Stimulated activated CD4-positive, alpha-beta T cell treated with anti-CD3 and anti-CD28 coated beads, Interleukin-15, amount 100 ng/mL, for 1 hour (primary cell): ENCODE results near the gene S100A7.
"Not testable (repeated sequence)": the region's sequence is repeated elsewhere in the genome, so short reads cannot be mapped to it uniquely, and the experiment has no call there.

Experiments used
- DNase-seq, 2 donors: peaks; one replicate each; pipeline ENCODE4 v3.0.0-alpha.2; 2020; ENCODE audit warnings: low read depth in 1 of 2, low spot score in 1 of 2

The S100A7 gene

DNA sequence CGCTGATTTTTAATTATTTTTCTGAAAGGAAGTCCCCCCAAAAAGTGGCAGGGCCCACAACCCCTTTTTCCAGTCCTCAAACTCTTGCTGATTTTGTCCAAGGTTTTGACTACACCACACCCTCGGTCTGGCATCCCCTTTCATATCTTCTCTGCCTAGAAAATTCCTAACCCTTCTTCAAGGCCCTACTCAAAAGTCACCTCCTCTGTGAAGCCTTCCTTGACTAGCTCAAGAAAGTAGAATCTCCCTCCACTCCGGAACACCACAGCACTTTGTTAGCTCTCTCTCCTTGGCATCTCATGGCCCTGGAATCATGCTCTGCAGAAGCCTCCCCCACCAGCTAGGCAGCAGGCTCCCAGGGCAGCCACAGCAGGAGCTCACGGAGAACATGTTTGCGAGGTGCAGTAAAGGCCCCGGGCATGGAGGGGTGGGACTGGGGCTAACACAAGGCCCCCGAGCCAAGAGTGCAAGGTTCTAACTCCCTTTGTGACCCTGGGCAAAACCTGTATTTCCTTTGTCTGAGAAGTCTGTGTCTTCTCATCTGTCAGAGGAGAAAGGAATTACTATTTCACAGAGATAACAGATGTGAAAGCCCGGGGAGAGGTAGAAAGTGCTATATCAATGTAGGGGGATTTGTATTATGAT lies 17.7 kb upstream of the S100A7 start:
- no peak for DNase-seq

DNA sequence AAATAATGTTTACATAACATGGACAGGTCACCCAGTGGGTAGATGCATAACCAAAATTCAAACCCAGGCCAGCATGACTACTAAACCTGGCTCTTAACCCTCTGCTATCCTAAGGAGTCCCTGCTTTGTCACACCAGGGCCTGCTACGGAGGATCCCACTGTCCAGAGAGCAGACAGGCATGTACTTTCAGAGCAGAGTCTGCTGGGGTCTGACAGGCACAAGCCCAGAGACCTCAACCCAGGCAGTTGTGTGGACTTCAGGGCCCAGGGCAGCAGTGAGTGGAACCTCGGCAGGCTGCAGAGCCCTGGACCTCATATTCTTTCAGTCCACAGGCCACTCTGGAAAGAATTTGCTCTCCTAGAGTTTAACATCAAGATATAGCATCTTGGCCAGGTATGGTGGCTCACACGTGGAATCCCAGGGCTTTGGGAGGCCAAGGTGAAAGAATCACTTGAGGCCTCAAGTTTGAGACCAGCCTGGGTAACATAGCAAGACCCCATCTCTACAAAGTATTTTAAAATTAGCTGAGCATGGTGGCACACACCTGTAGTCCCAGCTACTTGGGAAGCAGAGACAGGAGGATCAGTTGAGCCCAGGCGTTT lies 16.1 kb upstream of the S100A7 start:
- DNase-seq: no peak

DNA sequence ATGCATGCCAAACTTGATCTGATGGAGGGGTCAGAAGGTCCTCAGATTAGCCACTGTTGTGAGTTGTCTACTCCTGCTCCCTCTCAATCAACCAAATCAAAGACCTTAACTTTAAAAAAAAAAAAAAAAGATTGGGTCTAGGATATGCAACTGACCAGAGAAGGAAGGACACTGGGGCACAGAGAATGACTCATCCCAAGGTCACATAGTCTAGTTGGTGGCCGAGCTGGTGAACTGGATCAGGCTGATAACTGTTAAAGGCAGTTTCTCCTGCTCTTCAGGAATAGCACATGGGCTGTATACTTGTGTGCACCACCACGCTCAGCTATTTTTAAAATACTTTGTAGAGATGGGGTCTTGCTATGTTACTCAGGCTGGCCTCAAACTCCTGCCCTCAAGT lies 14.8 kb upstream of the S100A7 start:
- no peak for DNase-seq

DNA sequence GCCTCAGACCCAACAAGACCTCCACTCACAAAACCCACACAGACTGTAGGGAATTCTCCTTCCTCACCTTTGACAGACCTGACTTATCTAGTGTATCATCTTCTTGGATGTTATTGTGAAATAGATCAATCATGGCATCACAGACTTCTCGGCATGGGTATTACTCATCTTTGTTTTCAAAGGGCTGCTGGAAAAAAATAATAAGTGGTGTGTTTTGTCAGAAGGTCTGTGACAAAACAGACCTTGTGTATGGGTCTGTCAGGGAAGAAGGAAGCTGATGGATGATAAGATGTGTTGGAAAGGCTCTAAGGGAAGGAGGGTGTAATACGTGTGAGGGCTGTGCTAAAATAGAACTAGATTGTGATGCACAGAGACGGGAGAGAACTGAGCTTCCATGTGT lies 13.9 kb upstream of the S100A7 start:
- DNase-seq: no peak

DNA sequence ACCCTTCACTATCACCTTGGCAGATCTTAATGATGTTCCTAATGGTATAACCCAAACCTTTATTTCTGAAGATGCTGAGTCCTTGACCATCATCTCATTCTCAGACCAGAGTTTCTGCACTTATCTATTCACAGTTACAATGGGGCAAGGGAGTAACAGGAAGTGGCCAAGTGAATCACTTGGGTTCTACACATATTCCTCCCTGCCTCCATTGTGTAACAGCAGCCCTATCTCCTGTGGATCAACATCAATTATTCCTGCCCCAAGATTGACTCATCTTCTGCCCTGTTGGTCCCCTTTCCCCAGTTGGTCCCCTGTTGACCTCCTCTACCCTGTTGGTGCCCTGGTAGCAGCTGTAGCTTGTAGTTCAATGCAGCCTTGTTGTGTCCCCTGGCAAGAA lies 10.3 kb upstream of the S100A7 start:
- DNase-seq: no peak

DNA sequence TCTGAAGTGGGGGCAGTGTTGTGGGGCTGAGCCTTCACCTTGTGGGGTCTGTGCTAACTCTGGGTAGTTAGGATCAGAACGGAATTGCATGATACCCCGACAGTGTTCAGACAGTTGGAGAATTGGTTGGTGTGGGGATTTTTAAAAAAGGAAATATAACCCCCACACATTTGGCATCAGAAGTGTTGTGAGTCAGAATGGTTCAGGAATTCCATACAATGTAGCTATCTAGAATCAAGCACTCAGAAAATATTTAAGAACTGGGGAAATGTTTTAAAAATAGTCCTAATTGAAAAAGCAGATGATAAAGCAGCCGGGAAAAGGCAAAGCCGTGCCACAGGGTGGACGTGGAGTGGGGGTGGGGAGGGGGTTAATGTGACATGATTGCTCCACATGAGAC lies 6.5 kb upstream of the S100A7 start:
- DNase-seq: no peak

DNA sequence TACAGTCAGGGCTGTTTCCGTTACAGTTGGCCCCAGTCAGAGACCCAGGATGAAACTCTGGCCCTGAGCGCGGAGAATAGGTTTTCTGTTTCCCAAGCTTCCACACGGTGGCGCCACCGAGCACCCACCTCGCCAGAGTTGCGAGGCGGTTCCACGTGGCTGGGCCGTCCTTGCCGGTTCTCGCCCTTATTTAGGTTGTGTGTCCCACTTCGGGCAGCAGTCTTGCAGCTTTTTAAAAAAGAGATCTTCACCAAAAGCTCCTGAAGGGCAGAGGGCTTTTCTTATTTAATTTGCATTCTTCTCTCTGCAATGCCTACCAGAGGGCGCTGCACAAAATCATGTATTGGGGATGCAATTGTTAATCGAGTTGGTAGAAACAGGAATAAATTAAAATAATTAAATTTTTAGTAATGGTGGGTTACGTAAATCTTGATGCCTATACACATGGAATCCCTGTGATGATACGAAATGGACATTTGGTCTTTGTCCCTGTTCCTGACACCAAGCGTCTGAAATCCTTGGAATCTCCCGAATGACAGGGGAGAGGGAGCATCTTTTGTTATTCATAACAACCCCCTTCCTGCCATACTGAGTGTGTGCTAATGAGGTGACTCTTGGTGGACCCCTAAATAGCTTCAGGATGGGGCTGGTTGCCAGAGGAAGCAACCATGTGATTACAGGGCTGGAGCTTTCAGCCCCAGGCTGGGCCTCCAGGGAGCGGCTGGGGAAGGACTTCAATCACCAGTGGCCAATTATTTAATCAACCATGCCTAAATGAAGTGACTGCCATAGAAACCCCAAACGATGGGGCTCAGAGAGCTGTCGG lies 5.6 kb upstream of the S100A7 start:
- peak; percentile 19 to 61 for DNase-seq

DNA sequence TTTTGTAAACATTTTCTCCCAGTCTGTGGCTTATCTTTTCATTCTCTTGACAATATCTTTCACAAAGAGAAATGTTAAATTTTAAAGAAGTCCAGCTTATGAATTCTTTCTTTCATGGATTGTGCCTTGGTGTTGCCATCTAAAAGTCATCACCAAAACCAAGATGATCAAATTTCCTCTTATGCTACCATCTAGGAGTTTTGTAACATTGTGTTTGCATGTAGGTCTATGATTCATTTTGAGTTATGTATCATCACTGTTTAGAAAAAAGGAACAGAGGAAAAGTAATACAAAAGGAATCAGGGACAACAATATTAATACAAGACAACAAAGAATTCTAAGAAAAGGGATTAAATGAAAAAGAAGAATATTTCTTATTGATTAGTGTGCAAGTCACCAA lies 2.3 kb upstream of the S100A7 start:
- DNase-seq: not testable (repeated sequence)

DNA sequence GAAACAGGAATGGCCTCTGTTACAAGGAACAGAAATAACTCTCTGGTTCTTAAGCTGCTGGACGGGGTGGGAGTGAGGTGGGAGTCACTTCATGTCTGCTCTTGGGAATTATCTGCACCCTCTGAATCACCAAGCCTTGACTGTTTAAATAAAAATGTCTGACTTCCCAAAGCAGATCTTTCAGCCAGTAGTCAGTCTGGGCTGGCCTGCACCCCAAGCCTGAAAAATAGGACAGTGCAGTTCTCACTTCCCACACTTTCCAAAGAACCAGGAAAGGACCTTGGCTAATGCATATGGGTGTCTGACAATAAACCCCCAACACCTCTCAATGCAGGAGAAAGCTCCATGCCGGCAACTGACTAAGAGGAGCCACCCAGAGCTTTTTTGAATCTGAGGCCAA lies 796 bp downstream of the S100A7 start:
- DNase-seq: no peak

DNA sequence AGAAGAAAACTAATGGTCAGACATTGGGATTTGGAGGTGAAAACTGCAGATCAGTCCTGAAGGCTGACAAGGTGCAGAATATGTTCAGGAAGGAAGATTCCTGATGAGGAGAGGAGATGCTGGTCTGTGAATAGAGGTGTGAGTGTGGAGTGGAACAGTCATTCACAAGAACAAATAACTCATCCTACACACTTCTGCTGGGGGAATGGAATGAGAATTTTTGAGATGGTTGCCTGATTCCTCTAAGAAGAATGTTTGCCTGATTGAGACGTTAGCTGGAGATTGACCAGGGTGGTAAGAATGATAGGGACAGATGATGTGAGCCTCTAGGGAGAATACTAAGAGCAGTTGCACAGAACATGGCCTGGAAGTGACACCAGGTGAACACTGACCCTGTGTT lies 4.1 kb downstream of the S100A7 start:
- DNase-seq: no peak

DNA sequence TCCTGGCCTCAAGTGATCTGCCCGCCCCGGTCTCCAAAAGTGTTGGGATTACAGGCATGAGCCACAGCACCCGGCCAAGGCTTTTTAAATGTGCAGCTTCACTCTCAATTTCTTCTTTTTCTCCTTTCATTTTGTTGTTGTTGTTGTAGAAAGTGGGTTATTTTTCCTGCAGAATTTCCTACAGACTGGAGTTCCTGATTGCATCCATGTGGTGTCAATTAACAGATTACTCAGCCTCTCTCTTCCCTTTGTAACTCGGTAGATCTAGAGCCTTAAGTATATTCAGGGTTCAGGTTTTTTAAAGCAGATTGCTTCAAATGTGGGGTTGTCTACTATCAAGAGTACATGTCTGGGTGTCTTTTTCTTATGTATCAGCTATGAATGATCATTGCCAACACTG lies 11.6 kb downstream of the S100A7 start:
- DNase-seq: not testable (repeated sequence)

DNA sequence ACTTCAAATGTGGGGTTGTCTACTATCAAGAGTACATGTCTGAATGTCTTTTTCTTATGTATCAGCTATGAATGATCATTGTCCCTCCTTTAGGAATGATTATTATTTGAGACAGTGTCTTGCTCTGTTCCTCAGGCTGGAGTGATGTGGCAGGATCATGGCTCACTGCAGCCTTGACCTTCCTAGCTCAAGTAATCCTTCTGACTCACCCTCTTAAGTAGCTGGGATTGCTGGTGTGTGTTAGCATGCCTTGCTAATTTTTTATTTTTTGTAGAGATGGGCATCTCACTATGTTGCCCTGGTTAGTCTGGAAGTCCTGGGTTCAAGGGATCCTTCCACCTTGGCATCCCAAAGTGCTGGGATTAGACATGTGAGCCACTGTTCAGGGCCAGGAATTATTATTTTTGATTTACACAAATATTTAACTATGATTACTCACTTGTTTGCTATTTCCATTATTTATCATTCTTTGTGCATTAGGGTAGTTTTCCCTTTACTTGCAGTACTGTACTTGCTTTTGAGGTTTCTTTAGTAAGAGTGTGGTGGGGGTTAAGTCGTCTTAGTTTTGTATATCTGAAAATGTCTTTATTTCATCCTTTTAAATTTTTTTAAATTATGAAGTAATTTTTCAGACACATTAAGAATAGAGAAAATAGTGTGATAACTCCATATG lies 12.8 kb downstream of the S100A7 start:
- DNase-seq: no peak

DNA sequence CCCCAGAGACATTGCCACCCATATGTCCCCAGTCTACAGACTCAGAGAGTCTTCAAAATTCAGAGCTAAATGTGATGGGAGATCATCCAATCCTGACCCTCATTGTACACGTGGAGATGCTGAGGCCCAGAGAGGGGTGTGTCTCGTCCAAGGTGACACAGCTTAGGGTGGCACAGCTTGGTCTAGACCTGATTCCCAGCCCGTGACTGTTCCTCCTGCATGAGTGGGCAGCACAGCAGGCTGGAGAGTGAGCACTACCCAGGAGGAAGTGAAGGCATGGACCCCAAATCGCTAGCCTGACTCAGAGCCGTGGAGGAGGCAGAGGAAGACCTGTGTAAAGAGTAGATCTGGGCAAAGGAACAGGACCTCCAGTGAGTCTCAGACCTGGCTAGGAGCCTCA lies 16.4 kb downstream of the S100A7 start:
- DNase-seq: no peak

DNA sequence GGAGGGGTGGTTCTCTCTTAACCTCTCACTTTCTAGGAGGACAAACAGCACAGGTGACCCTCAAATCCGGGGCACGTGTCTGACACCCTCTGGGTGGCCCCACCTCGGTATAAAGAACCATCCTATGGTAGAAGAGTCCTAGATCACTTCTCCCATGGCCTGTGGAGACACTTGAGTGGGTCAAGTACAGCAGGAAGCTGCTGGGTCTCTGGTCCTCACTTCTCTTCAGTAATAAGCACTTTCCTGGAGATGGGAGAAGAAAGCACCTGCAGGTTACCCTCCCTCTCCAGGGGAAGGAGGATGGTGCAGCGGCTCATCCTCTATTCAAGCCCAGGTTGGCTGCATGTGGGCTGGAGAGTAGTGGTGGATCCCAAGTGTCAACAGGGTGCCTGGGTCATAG lies 17.0 kb downstream of the S100A7 start:
- no peak for DNase-seq

DNA sequence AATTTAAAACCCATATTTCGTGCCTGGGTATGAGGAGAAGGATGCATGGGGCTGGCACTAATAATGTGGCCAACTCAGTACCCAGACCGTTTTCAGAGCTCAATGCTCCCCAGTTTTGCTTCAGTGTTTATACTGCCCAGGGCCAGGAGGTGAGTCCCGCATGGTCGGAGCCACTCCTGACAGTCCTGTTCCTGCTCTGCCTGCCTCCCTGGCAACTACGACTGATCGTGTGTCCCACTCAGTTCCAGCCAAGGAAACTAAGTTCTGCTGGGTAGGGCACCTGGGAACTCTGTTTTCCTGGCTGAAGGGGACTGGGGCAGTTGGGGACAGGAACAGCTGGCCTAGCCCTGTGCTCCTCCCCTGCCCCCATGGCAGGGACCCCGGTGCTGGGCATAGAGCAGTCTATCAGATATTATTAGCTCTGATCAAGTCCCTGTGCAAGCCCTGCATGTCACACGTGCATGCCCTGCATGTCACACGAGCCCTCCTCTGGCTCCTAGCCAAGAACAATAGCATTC lies 19.2 kb downstream of the S100A7 start:
- DNase-seq: no peak

DNA sequence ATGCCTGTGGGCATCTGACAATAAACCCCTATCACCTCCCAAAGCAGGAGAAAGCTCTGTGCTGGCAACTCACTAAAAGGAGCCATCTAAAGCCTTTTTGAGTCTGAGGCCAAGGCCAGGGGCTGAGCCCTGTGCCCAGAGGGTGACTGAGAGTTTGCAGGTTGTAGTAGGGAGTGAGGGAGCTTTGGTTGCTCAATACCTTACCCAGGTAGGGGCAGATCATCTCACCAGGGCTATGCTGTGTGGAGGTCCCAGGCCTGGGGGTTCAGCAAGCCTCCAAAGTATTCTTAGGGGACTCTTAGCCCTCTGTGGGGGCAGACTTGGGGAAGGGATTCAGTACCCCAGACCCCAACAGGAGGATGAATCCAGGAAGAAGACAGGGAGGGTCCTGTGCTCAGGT lies 21.2 kb downstream of the S100A7 start:
- no peak for DNase-seq

DNA sequence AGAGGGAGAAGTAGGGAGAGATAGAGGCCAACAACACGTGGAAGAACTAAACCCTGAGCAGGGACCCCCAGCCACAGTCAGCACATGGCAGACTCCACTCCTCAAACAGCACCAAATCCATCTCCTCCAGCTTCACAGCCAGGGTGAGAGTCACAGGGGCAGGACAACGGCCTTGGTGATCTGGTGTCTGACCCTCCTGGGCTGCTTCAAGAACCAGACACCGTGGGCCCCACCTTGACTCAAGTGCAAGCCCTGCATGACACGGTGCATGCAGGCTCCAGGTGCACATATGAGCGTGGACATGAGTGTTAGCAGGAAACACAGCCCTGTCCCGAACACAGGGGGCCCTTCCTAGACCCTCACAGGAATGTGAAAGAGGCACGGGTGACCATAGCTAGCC lies 21.9 kb downstream of the S100A7 start:
- no peak for DNase-seq

DNA sequence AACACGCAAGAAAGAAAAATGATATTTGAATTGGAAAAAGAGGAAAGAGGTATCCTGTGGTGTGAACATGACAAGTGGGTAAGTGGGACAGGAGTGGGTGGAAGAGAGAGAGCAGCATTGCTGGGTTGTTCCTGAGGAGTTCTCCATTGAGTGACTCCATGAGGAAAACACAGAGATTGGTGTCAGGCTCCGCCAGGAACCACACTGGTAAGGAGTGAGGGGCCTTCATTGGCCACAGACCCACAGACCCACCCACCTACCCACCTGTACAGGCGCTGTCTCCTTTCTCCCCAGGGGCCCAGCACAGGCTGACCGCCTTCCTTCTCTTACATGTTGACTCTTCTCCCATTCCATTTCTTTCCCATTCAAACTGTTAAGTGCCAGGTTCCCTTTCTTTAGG lies 23.2 kb downstream of the S100A7 start:
- no peak for DNase-seq

DNA sequence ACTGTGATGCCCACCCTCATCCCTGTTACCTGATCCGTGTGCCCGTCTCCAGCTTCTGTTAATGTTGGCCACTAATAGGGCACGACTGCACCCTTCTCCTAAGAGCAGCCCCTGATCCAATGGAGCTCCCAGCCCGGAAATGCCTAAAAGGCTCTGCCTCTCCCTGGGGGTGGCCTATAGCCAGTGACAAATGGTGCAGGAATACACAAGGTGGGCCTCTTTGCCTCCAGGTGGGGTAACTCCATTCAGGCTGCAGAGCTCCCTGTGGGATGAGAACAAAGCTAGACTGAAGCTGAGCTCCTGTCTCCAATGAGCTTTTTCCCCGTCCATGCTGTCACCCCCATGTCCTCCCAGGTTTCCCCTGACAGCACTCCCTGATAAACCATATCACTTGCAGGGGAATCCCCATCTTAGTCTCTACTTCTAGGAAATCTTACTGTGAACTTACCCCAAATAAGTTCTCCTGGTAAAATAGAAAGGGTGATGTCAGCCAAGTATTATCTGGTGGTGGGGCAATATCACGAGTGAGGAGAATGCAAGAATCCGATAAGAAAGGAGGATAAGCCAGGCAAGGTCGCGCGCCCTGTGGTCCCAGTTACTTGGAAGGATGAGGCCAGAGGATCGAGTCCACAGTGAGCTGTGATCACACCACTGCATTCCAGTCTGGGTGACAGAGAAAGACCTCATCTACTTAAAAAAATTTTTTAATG lies 25.6 kb downstream of the S100A7 start:
- no peak for DNase-seq

DNA sequence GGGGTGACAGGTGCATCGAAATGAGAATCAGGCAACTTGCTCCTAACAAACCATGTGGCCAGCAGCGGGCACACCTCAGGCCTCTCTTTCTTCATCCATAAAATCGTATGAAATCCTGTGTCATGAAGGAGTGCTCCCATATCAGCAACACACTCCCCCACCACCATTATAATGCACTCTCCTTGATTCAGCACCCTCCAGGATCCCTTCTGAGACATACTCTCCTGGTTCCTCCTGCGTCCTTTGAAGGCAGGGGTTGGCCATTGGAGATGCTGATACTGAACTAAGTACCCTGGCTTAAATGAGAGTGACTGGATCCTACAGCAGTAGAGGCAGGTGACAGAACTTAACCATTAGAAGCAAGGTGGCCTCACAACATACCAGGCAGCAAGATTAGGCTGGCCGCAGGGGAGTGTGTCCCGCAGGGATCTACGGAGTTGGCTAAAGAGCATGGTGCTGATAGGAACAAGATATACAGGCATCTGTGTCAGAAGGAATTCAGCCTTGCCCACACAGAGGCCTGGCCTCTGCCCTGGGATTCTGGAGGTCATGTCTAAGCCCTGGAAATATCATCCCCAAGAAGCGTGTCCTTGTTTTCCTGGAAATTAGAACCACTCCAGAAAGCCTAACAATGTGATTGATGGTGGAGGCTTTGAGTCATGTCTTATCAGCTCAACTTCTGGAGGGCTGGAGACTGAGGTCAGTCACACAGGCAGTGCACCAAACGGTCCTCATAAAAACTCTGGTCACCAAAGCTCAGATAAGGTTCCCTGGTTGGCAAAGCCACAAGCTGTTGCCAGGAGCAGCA lies 27.4 kb downstream of the S100A7 start:
- DNase-seq: no peak
